ENCODE results near the gene CDK13.

The CDK13 gene

DNA sequence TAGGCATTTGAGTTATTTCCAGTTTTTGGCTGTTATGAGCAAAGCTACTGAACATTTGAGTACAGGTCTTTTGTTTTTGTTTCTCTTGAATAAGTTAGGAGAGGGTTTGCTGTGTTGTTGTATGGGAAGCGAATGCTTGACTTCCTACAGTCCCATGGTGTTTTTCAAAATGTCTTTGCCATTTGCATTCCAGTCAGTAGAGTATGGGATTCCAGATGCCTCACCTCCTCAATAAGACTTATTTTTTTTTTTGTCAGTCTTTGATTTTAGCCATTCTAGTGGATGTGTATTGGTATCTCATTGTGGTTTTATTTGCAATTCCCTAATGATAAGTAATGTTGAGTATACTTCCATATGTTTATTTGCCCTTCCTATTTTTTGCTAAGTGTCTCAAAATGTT is 19.4 kb downstream of the CDK13 start:
- peak overlapping the region; percentile 8 for H3K4me3 Mint-ChIP-seq
- no peaks in the 10 kb centered on the region for H3K27me3 Mint-ChIP-seq
- no peak overlapping the region for H3K27ac Mint-ChIP-seq
- peaks cover 94% of the 10 kb centered on the region for H3K4me1 Mint-ChIP-seq
- H3K9me3 Mint-ChIP-seq: no peaks in the 10 kb centered on the region
- peaks cover 11% of the 10 kb centered on the region for H3K36me3 Mint-ChIP-seq

DNA sequence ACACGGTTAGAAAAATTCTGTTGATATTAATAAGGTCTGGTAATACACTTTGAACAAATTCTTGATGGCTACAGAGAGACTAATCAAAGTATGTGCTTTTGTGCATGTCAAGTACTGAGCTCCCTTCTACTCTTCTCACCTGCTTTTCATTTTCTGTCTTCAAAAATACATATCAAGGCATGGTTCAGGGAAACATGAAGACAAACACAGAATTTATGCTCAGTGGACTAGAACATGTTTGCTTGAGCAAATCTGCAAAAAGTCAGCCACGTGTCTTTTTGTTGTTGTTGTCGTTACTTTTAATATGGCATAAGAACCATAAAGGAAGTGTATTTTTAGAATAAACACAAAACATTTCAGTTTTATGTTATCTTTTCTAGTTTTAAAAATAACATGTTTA is 21.9 kb downstream of the CDK13 start:
- H3K36me3 Mint-ChIP-seq: peaks cover 7% of the 10 kb centered on the region
- H3K4me1 Mint-ChIP-seq: peaks cover 75% of the 10 kb centered on the region
- H3K27ac Mint-ChIP-seq: peak overlapping the region; percentile 47
- H3K27me3 Mint-ChIP-seq: no peaks in the 10 kb centered on the region
- no peak overlapping the region for H3K4me3 Mint-ChIP-seq
- H3K9me3 Mint-ChIP-seq: no peaks in the 10 kb centered on the region

DNA sequence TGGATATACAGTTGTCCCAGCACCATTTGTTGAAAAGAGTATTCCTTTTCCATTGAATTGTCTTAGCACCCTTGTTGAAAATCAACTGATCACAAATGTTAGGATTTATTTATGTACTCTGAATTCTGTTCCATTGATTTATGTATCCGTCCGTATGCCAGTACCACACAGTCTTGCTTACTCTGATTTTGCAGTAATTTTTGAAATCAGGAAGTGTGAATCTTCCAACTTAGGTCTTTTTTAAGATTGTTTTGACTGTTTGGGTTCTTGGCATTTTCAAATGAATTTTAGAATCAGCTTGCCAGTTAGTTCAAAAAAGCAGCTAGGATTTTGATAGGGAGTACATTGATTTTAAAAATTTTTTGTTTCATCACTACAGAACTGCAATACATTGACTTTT is 23.7 kb downstream of the CDK13 start:
- Mint-ChIP-seq H3K36me3 (peaks cover 4% of the 10 kb centered on the region), H3K27me3 (no peaks in the 10 kb centered on the region), H3K27ac (peak overlapping the region; percentile 30), H3K9me3 (no peaks in the 10 kb centered on the region), H3K4me3 (no peak overlapping the region), H3K4me1 (peaks cover 57% of the 10 kb centered on the region)

DNA sequence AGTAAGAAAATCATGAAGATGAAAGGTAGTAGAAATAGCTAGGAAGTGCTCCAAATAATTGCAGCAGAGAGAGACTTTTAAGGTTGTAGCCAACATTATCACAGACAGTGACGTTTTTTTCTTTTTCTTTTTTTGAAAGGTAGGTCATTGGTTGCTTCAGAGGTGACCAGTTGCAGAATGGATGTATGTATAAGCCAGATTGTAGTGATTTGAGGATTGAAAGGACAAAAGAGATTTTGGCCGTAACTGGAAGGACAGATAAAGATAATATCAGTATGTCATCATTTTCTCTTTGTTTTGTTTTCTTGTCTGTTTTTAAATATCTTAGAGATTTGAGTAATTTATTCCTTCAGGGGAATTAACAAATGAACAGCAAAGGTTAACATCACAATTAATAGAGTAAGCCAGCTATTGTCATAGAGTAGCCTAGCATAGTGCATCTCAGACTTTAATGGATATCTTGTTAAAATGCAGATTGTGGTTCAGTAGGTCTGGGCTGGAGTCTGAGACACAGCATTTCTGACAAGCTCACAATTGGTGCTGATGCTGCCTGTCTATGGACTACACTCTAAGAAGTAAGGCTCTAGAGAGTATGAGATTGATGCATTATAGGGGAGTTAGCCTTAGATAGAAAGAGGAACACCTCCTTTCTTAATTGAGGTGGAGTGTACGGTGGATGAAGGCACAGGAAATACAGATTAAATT is 28.3 kb downstream of the CDK13 start:
- Mint-ChIP-seq H3K4me1 (peaks cover 23% of the 10 kb centered on the region), H3K9me3 (no peaks in the 10 kb centered on the region), H3K36me3 (no peaks in the 10 kb centered on the region), H3K4me3 (no peak overlapping the region), H3K27ac (no peak overlapping the region), H3K27me3 (no peaks in the 10 kb centered on the region)

DNA sequence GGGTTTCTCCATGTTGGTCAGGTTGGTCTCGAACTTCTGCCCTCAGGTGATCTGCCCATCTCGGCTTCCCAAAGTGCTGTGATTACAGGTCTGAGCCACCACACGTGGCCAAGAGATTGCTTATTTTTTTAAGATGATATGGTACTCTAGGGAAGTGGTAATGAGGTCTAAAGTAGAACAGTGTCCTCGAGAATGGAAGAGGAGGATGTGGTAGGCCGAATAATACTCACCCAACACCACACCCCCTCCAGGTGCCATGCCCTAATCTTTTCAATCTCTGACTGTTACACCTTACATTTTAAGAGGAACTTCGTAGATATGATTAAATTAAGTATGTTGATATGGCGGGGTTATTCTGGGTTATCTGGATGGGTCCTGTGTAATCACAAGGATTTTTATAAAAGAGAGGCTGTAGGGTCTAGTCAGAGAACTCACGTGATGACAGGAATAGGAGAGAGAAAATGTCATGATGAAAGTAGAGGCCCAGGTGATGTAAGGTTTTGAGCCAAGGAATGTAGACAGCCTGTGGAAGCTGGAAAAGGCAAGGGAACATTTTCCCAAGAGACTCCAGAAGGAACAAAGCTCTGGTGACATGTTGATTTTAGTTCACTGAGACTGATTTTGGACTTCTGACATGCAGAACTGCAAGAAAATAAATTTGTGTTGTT is 29.5 kb downstream of the CDK13 start:
- H3K4me1 Mint-ChIP-seq: peaks cover 22% of the 10 kb centered on the region
- H3K9me3 Mint-ChIP-seq: no peaks in the 10 kb centered on the region
- no peak overlapping the region for H3K4me3 Mint-ChIP-seq
- no peak overlapping the region for H3K27ac Mint-ChIP-seq
- no peaks in the 10 kb centered on the region for H3K27me3 Mint-ChIP-seq
- H3K36me3 Mint-ChIP-seq: no peaks in the 10 kb centered on the region

DNA sequence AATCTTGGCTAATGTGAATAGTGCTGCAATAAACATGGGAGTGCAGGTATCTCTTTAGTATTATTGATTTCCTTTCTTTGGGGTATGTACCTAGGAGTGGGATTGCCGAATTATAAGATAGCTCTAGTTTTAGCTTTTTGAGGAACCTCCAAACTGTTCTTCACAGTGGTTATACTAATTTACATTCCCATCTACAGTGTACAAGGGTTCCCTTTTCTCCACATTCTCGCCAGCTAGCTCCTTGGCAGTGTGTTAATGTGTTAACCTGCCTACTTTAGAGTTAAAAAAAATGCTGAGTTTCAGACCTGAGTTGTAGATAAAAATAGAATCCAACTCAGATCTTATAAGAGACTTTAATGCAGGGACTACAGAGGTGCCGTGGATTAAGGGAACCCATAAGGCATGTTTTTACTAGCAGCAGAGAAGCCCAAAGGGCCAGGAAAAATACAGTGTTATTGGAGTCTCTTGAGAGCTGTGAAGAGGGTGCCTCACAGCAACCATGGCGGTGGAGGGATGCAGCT is 35.4 kb downstream of the CDK13 start:
- Mint-ChIP-seq H3K36me3 (peaks cover 7% of the 10 kb centered on the region), H3K27ac (peak overlapping the region; percentile 80), H3K9me3 (no peaks in the 10 kb centered on the region), H3K27me3 (no peaks in the 10 kb centered on the region), H3K4me3 (no peak overlapping the region), H3K4me1 (peaks cover 56% of the 10 kb centered on the region)

DNA sequence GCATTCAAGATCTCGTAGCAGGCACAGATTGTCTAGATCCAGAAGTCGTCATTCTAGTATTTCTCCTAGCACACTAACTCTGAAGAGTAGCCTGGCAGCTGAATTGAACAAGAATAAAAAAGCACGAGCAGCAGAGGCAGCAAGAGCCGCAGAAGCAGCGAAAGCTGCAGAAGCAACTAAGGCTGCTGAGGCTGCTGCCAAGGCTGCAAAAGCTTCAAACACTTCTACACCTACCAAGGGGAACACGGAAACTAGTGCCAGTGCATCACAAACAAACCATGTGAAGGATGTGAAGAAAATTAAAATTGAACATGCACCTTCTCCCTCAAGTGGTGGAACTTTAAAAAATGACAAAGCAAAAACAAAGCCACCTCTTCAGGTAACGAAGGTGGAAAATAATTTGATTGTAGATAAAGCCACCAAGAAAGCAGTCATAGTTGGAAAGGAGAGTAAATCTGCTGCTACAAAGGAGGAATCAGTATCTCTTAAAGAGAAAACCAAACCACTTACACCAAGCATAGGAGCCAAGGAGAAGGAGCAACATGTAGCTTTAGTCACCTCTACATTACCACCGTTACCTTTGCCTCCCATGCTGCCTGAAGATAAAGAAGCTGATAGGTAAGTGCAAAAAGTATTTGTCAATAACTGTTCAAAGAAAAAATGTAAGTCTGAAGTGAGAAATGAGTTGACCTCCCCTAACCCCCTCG is 37.7 kb downstream of the CDK13 start:
- peaks cover 62% of the 10 kb centered on the region for H3K4me1 Mint-ChIP-seq
- H3K27me3 Mint-ChIP-seq: no peaks in the 10 kb centered on the region
- peak overlapping the region; percentile 91 for H3K27ac Mint-ChIP-seq
- H3K4me3 Mint-ChIP-seq: peak overlapping the region; percentile 39
- H3K9me3 Mint-ChIP-seq: no peaks in the 10 kb centered on the region
- peaks cover 7% of the 10 kb centered on the region for H3K36me3 Mint-ChIP-seq

DNA sequence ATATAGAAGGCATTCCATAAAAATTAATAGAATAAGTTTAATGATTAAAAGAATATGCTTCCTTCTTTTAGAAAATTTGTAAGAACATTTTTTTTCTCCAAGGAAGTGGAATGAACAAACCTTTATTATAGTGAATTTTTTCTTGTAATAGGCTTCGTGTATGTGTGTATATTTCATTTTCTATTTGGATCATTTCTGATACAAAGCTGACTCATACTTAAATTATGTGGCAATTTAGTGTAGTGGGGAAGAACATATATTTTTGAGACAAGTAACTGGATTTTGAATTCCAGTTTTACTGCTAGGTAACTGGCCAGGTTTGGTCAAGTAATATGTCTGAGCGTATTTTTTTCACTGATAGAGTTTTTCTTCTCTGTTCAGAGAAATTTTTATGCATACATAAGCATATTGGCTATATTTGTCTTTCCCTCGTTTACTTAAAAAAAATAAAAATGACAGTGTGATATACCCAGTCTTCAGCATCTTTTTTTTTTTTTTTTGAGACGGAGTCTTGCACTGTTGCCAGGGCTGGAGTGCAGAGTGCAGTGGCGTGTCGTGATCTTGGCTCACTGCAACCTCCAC is 50.8 kb downstream of the CDK13 start:
- no peak overlapping the region for H3K27ac Mint-ChIP-seq
- no peaks in the 10 kb centered on the region for H3K9me3 Mint-ChIP-seq
- peaks cover 6% of the 10 kb centered on the region for H3K36me3 Mint-ChIP-seq
- no peak overlapping the region for H3K4me3 Mint-ChIP-seq
- peaks cover 5% of the 10 kb centered on the region for H3K4me1 Mint-ChIP-seq
- H3K27me3 Mint-ChIP-seq: no peaks in the 10 kb centered on the region

DNA sequence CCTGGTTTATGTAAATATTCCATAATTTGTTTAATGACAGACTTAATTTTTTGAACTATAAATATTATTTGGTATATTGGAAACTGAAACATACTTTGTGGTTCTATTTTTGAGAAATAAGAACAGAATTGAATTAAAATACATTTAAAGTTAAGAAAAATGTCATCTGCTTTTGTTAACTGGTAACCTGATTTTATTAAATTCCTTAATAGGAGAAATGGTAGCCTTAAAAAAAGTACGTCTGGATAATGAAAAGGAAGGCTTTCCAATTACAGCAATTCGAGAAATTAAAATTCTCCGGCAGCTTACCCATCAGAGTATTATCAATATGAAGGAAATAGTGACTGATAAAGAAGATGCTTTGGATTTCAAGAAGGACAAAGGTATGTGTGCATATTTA is 51.6 kb downstream of the CDK13 start:
- Mint-ChIP-seq H3K27me3 (no peaks in the 10 kb centered on the region), H3K4me3 (no peak overlapping the region), H3K36me3 (peaks cover 7% of the 10 kb centered on the region), H3K9me3 (no peaks in the 10 kb centered on the region), H3K4me1 (peaks cover 8% of the 10 kb centered on the region), H3K27ac (no peak overlapping the region)

DNA sequence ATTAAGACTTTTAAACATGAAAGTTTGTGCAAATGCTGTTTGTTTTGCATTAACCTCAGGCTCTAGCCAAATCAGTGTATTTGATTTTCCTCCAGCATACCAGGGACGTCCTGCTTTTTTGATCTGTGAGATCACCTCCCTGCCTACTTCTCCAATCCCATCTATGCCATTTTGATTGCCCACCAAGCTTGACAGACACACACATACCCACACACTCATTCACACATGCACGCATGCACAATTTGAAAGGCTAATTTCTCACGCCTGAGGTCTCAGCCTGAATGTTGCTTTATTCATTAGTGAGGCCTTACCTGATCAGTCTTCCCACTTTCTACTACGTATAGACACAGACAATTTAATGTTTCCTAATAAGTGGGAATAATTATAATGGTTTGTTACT is 53.5 kb downstream of the CDK13 start:
- Mint-ChIP-seq H3K4me1 (peaks cover 8% of the 10 kb centered on the region), H3K27ac (peak overlapping the region; percentile 24), H3K27me3 (no peaks in the 10 kb centered on the region), H3K9me3 (no peaks in the 10 kb centered on the region), H3K4me3 (no peak overlapping the region), H3K36me3 (peaks cover 5% of the 10 kb centered on the region)

DNA sequence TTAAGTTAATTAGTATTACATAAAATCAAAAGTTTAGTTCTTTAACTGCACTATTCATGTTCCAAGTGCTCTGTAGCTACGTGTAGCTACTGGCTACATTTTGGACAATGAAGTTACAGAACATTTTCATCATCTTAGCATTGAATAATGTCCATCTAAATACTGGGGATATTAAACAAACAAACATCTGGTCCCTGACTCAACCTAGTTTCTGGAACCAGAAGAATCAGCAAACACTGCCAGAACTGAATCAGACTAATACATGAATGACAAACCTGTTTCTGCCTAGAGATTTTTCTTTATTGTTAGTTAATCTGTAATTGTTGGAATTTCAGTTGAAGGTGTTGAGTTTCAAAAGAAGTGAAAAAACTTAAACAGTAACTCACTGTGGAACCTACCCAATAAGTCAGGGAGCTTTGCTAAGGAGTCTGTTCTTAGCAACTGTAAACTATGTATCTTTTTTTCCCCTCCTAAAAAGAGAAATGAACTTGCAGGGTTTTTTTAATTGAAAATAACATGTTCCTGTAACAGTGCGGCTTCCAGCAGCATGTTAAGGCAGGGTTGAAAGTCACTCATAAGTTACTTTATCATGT is 58.3 kb downstream of the CDK13 start:
- H3K4me3 Mint-ChIP-seq: no peak overlapping the region
- no peaks in the 10 kb centered on the region for H3K27me3 Mint-ChIP-seq
- no peak overlapping the region for H3K27ac Mint-ChIP-seq
- peaks cover 13% of the 10 kb centered on the region for H3K4me1 Mint-ChIP-seq
- H3K36me3 Mint-ChIP-seq: peaks cover 13% of the 10 kb centered on the region
- H3K9me3 Mint-ChIP-seq: no peaks in the 10 kb centered on the region

DNA sequence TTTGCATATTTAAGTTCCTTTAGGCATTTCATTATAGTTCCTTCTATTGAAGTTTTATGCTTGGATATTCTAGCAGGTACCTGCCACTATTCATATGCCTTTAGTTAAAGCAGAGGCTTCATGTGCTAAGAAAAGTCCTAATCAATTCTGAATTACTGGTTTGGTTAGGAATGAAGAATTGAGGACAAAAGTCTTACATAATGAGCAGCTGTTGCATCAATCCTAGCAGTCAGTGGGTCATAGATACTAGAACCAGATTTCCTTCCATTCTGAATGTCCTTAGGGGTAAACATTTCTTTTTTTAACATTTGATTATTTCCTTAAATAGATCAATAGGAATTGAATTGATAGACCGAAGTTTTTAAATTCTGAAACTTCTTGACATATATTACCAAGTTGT is 59.2 kb downstream of the CDK13 start:
- H3K27me3 Mint-ChIP-seq: no peaks in the 10 kb centered on the region
- peaks cover 14% of the 10 kb centered on the region for H3K4me1 Mint-ChIP-seq
- H3K36me3 Mint-ChIP-seq: peaks cover 15% of the 10 kb centered on the region
- peak overlapping the region; percentile 23 for H3K27ac Mint-ChIP-seq
- no peak overlapping the region for H3K4me3 Mint-ChIP-seq
- no peaks in the 10 kb centered on the region for H3K9me3 Mint-ChIP-seq

DNA sequence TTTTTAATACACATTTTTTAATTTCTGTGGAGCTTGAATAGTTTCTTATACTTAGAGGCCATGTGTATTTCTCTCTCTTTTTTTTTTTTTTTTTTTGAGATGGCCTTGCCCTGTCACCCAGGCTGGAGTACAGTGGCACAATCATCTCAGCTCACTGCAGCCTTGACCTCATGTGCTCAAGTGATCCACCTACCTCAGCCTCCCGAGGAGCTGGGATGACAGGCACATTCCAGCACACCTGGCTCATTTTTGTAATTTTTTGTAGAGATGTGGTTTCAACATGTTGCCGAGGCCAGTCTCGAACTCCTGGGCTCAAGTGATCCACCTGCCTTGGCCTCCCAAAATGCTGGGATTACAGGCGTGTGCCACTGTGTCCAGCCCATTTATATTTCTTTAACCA is 64.3 kb downstream of the CDK13 start:
- Mint-ChIP-seq H3K27me3 (no peaks in the 10 kb centered on the region), H3K36me3 (peaks cover 23% of the 10 kb centered on the region), H3K4me1 (peaks cover 30% of the 10 kb centered on the region), H3K27ac (no peak overlapping the region), H3K9me3 (no peaks in the 10 kb centered on the region), H3K4me3 (no peak overlapping the region)

DNA sequence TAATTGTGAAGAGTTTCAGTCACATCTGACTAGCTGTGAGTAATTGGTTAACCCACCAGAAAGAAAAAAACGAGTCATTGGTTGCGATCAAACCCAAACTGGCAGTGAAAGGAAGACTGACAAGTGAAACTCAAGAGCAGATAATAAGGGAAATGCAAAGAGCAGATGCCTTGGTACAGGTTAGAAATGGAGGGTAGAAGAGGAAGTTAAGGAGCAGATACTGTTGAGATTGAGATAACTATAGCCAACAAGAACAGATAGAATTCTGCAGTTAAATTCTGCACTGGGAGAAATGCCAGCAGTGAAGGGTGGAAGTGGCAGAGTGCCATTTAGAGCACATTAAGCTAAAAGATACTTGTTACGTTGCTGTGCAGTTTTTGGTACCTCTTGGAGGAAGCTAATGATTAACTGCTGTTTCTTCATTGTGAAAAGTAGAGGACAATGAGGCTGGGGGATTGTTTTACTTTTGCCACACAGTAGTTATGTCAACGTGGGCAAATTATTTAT is 65.8 kb downstream of the CDK13 start:
- H3K27ac Mint-ChIP-seq: peak overlapping the region; percentile 59
- H3K4me3 Mint-ChIP-seq: no peak overlapping the region
- H3K4me1 Mint-ChIP-seq: peaks cover 34% of the 10 kb centered on the region
- peaks cover 22% of the 10 kb centered on the region for H3K36me3 Mint-ChIP-seq
- H3K27me3 Mint-ChIP-seq: no peaks in the 10 kb centered on the region
- H3K9me3 Mint-ChIP-seq: no peaks in the 10 kb centered on the region

DNA sequence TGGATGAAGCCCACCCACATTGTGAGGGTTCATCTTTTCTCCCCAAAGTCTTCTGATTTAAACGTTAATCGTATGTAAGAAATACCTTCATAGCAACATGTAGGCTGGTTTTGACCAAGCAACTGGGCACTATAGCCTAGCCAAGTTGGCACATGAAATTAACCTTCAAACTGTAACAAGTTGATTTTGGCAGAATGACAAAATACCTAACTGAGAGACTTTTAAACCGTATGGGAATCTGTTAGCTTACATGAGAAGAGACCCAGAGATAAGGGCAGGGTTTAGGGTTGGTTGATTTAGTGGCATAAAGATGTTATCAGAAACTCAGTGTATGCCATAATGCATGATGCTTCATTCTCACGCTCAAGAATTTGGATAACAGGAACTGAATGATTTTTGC is 69.5 kb downstream of the CDK13 start:
- Mint-ChIP-seq H3K4me1 (peaks cover 42% of the 10 kb centered on the region), H3K36me3 (peaks cover 17% of the 10 kb centered on the region), H3K9me3 (no peaks in the 10 kb centered on the region), H3K27ac (no peak overlapping the region), H3K27me3 (no peaks in the 10 kb centered on the region), H3K4me3 (no peak overlapping the region)

Data from activated naive CD4-positive, alpha-beta T cell treated with anti-CD3 and anti-CD28 coated beads, Interleukin-2, amount 50 U/mL, for 24 hours (primary cell).